Medulla oblongata (tissue), 1 donor: ENCODE results near the gene TBX10.
"Not testable (repeated sequence)": the region's sequence is repeated elsewhere in the genome, so short reads cannot be mapped to it uniquely, and the experiment has no call there.

ENCODE experiments used
- DNase-seq: peaks from one replicate; pipeline ENCODE4 v3.0.0-alpha.2; 2015; ENCODE audit errors: extremely low spot score

The TBX10 gene

DNA sequence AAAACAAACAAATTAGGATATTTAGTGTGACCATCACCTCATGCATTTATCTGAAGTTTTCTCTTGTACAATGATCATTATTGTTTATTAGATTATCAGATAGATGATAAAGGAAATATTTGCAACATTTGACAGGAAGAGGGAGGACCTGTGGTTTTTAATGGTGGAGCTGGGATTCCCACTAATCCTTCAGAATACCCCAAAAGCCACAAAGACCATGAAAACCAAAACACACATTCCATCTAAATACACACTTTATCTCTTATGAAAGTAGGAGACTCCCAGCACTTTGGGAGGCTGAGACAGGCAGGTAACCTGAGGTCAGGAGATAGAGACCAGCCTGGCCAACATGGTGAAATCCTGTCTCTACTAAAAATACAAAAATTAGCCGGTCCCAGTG, 40.4 kb downstream of the TBX10 start:
- DNase-seq = no peak

DNA sequence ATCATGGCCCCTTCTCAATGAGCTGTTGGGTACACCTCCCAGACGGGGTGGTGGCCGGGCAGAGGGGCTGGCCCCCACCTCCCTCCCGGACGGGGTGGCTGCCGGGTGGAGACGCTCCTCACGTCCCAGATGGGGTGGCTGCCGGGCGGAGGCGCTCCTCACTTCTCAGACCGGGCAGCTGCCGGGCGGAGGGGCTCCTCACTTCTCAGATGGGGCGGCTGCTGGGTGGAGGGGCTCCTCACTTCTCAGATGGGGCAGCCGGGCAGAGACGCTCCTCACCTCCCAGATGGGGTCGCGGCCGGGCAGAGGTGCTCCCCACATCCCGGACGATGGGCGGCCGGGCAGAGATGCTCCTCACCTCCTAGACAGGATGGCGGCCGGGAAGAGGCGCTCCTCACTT, 41.6 kb downstream of the TBX10 start:
- not testable (repeated sequence) for DNase-seq

DNA sequence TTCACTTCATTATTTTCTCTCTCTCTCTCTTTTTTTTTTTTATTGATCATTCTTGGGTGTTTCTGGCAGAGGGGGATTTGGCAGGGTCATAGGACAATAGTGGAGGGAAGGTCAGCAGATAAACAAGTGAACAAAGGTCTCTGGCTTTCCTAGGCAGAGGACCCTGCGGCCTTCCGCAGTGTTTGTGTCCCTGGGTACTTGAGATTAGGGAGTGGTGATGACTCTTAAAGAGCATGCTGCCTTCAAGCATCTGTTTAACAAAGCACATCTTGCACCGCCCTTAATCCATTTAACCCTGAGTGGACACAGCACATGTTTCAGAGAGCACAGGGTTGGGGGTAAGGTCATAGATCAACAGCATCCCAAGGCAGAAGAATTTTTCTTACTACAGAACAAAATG, 42.1 kb downstream of the TBX10 start:
- not testable (repeated sequence) for DNase-seq

DNA sequence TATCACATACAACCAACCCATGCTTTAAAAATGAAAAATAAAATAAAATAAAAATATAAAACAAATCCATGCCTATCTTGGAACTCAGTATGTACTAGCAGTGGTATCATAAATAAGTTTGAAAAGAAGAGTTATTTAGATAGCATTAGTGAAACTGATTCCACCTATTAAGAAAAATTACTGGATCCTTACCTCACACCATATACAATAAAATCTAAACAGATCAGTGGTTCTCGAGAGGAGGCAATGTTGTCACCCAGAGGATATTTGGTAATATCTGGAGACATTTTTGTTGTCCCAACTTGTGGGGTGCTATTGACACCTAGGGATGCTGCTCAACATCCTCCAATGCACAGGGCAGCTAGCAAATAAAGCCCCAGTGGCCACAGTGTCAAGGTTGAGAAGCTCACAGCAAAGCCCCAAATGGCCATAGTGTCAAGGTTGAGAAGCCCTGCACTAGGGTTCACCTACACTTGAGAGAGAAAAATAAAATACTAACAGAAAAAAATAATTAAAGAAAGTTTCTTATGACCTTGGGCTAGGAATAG, 42.7 kb downstream of the TBX10 start:
- no peak for DNase-seq

DNA sequence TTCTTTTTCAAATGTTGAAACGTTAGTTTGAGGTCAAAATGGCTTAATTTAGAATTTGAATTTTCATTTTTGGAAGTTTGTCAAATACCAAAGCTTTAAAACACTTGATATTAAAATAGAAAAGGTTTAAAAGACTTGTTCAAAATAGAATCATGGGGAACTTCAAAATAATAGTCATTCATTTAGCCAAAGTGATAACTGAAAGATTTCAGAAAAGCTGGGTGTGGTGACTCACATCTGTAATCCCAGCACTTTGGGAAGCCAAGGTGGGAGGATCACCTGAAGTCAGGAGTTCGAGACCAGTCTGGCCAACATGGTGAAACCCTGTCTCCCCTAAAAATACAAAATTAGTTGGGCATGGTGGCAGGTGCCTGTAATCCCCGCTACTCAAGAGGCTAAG, 45.1 kb downstream of the TBX10 start:
- no peak for DNase-seq

DNA sequence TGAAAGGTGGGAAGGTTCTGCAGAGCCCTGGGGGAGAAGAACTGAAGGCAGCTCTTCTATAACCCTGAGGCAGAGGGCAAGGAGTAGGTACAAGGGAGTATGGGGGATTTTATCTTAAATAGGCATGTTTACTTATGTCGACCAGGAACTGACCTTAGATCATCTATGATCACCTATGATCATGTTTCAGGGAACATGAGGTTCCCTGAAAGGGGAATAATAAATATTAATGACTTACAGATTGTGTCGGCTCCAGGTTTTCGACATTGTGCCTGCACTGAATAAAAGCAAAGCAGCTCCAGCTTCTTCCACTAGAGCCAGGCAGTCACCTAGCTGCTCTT, 46.0 kb downstream of the TBX10 start:
- no peak for DNase-seq

DNA sequence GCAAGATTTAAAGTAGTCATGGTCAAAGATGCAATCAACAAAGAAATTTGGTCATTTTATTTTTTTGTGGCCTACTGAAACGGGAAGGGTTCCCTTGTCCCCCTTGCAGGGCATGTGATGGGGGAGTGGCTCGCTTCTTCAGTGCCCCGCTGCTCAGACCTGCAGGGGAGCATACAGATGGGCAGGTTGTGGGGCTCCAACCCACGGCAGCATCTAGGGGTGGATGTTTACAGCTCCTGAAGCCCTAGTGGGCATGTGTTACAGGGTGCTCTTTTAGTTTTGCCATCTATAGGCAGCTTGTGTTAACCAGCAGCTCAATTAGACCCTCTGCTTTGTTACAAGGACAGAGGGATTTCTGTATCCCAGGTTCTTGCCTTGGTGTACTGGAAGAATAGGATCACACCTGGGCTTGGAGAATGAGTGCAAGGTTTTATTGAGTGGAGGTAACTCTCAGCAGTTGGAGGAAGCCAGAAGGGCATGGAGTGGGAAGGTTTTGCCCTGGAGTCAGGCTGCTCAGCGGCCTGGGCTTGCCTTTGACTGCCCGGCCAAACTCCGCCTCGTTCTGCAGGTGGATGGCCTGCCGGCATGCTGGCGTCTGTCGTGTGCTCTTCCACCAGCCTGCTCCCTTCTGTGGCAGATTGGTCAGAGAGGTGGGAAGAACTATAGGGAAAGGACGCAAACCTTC, 46.5 kb downstream of the TBX10 start:
- DNase-seq = no peak

DNA sequence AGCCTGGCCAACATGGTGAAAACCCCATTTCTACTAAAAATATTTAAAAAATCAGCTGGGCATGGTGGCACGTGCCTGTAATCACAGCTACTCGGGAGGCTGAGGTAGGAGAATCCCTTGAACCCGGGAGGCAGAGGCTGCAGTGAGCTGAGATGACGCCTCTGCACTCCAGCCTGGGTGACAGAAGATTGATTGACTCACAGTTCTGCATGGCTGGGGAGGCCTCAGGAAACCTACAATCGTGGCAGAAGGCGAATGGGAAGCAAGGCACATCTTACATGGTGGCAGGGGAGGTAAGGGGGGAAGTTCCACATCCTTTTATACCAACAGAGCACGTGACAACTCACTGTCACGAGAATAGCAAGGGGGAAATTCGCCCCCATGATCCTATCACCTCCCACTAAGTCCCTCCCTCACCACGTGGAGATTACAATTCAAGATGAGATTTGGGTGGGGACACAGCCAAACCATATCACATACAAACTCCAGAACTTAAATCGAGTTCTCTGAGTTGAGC, 50.6 kb downstream of the TBX10 start:
- not testable (repeated sequence) for DNase-seq

DNA sequence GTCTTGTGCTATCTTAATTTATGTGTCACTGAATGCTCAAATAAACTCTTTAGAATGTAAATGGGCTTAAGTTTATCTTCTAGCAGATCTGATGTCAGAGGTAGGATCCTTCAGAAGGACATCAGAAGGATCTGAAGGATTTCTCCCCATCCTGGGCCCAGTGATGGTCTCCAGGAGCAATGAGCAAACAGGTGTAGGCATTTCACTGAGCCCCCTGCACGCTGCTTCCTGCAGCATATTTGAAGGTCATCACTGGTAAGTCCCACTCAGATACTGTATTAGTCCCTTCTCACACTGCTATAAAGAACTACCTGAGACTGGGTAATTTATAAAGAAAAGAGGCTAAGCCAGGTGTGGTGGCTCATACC, 51.4 kb downstream of the TBX10 start:
- no peak for DNase-seq

DNA sequence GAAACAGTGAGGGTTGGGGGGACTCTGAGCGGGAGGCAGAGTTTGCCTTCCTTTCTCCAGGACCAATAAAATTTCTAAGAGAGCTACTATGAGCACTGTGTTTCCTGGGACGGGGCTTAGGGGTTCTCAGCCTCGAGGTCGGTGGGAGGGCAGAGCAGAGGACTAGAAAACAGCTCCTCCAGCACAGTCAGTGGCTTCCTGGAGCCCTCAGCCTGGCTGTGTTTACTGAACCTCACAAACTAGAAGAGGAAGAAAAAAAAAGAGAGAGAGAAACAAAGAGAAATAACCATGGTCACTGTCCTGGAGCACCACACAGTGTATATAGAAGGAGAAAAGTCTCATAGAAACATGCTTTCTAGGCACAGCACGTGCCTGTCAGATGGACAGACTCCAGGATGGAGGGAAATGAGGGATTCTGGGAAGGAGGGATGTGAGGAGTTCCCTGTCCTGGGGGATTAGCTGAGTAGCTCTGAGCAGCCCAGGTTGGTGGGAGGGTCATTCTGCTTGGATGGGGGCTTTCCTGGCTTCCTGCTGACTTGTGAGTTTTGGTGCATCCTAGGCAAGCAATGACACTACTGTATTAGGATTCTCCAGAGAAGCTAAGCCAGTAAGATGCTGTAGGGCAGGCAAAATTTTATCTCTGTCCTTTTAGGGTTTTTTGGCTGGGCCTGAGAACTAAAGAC, 52.9 kb downstream of the TBX10 start:
- DNase-seq = no peak

DNA sequence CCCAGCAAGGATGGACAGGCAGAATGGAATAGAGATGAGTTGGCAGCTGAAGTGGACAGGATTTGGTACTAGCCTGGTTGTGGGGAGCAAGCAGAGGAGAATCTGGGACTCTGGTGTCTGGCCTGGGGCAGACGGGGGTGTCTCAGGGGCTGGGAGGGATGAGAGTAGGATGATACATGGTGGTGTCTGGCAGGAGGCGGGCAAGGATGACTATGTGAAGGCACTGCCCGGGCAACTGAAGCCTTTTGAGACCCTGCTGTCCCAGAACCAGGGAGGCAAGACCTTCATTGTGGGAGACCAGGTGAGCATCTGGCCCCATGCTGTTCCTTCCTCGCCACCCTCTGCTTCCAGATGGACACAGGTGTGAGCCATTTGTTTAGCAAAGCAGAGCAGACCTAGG, 53.7 kb downstream of the TBX10 start:
- no peak for DNase-seq

DNA sequence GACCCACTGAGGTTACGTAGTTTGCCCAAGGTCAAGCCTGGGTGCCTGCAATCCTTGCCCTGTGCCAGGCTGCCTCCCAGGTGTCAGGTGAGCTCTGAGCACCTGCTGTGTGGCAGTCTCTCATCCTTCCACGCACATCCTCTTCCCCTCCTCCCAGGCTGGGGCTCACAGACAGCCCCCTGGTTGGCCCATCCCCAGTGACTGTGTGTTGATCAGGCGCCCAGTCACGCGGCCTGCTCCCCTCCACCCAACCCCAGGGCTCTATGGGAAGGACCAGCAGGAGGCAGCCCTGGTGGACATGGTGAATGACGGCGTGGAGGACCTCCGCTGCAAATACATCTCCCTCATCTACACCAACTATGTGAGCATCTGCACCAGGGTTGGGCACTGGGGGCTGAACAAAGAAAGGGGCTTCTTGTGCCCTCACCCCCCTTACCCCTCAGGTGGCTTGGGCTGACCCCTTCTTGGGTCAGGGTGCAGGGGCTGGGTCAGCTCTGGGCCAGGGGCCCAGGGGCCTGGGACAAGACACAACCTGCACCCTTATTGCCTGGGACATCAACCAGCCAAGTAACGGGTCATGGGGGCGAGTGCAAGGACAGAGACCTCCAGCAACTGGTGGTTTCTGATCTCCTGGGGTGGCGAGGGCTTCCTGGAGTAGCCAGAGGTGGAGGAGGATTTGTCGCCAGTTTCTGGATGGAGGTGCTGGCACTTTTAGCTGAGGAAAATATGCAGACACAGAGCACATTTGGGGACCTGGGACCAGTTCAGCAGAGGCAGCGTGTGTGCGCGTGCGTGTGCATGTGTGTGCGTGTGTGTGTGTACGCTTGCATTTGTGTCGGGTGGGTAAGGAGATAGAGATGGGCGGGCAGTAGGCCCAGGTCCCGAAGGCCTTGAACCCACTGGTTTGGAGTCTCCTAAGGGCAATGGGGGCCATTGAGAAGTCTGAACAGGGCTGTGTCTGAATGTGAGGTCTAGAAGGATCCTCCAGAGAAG, 54.4 kb downstream of the TBX10 start:
- DNase-seq = no peak

DNA sequence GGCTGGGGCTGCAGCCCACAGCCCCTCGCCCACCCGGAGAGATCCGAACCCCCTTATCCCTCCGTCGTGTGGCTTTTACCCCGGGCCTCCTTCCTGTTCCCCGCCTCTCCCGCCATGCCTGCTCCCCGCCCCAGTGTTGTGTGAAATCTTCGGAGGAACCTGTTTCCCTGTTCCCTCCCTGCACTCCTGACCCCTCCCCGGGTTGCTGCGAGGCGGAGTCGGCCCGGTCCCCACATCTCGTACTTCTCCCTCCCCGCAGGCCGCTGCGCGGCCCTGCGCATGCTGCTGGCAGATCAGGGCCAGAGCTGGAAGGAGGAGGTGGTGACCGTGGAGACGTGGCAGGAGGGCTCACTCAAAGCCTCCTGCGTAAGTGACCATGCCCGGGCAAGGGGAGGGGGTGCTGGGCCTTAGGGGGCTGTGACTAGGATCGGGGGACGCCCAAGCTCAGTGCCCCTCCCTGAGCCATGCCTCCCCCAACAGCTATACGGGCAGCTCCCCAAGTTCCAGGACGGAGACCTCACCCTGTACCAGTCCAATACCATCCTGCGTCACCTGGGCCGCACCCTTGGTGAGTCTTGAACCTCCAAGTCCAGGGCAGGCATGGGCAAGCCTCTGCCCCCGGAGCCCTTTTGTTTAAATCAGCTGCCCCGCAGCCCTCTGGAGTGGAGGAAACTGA, 55.2 kb downstream of the TBX10 start:
- DNase-seq = peak; percentile 62

DNA sequence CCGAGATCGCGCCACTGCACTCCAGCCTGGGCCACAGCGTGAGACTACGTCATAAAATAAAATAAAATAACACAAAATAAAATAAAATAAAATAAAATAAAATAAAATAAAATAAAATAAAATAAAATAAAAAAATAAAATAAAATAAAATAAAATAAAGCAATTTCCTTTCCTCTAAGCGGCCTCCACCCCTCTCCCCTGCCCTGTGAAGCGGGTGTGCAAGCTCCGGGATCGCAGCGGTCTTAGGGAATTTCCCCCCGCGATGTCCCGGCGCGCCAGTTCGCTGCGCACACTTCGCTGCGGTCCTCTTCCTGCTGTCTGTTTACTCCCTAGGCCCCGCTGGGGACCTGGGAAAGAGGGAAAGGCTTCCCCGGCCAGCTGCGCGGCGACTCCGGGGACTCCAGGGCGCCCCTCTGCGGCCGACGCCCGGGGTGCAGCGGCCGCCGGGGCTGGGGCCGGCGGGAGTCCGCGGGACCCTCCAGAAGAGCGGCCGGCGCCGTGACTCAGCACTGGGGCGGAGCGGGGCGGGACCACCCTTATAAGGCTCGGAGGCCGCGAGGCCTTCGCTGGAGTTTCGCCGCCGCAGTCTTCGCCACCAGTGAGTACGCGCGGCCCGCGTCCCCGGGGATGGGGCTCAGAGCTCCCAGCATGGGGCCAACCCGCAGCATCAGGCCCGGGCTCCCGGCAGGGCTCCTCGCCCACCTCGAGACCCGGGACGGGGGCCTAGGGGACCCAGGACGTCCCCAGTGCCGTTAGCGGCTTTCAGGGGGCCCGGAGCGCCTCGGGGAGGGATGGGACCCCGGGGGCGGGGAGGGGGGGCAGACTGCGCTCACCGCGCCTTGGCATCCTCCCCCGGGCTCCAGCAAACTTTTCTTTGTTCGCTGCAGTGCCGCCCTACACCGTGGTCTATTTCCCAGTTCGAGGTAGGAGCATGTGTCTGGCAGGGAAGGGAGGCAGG, 56.0 kb downstream of the TBX10 start, which contains the start of gene GSTP1:
Gene GSTP1 (plus strand): TSS at position 566 of the 958 bp plus-strand sequence. CDS start 32 bp downstream, at position 598.
- DNase-seq = peak; percentile 89

DNA sequence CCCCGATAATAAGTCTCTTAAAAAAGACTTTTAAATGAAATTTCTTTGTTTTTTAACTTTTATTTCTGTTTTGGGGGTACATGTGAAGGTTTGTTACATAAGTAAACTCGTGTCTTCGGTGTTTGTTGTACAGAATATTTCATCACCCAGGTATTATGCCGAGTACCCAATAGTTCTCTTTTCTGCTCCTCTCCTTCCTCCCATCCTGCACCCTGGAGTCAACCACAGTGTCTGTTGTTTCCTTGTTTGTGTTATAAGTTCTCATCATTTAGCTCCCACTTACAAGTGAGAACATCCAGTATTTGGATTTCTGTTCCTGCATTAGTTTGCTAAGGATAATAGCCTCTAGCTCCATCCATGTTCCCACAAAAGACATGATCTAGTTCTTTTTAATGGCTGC, 57.6 kb downstream of the TBX10 start:
- DNase-seq = no peak

DNA sequence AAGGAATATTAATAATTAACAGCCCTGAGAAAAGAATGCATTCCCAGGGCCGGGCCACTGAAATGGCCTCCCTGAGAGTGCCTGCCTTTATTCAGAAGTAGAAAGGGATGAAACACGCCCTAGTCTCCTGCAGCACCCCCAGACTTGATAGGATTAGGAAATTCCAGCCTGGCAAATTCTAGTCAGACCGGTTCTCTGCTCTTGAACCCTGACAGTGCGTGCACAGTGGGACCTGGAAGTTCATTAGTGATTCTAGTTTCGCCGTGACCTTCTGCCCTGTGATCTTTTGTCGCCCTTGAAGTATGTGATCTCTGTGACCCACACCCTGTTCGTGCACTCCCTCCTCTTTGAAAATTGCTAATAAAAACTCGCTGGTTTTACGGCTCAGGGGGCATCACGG, 58.1 kb downstream of the TBX10 start:
- no peak for DNase-seq
